Prostate gland (tissue), 2 donors: Measurements from ENCODE around the gene FAF1.

Experiments used
- POLR2A ChIP-seq: fragments of 450-650 bp; IDR thresholded peaks from one replicate; pipeline ENCODE4 v1.6.1; 2016; ENCODE audit warnings: antibody characterized with exemption, mild to moderate bottlenecking
- TF ChIP-seq, protein P1 (sequence below), 4 experiments: fragments of 200-600 bp in 2 of 4; fragments of 450-650 bp in 2 of 4; sonication (generic) in 2 of 4; IDR thresholded peaks; 1 replicate in 3 of 4; 2 replicates in 1 of 4; pipeline ENCODE4 v1.5.1; 2016 to 2019; ENCODE audit warnings: antibody characterized with exemption in 4 of 4, mild to moderate bottlenecking in 2 of 4, moderate library complexity in 2 of 4

DNA sequence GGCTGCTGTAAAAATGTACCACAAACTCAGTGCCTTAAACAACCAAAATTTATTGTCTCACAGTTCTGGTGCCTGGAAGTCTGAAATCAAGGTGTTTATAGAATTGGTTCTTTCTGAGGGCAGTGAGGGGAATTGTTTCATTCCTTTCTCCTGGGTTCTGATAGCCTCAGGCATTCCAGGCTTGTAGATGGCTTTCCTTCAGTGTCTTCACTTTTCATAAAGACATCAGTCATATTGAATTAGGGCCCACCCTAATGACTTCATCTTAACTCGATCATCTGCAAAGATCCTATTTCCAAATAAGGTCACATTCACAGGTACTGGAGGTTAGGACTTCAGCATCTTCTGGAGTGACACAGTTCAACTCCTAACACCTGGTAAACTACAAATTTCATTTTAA lies 25.0 kb upstream of the FAF1 start:
- TF ChIP-seq, protein P1, sequence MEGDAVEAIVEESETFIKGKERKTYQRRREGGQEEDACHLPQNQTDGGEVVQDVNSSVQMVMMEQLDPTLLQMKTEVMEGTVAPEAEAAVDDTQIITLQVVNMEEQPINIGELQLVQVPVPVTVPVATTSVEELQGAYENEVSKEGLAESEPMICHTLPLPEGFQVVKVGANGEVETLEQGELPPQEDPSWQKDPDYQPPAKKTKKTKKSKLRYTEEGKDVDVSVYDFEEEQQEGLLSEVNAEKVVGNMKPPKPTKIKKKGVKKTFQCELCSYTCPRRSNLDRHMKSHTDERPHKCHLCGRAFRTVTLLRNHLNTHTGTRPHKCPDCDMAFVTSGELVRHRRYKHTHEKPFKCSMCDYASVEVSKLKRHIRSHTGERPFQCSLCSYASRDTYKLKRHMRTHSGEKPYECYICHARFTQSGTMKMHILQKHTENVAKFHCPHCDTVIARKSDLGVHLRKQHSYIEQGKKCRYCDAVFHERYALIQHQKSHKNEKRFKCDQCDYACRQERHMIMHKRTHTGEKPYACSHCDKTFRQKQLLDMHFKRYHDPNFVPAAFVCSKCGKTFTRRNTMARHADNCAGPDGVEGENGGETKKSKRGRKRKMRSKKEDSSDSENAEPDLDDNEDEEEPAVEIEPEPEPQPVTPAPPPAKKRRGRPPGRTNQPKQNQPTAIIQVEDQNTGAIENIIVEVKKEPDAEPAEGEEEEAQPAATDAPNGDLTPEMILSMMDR (IDR thresholded peaks at IDR 0.05) = no peak
- no peak for TF ChIP-seq POLR2A
